ENCODE results near the gene SPSB1.

GRCh38 chr1:9402717-9403225, 110.1 kb downstream of the SPSB1 start:
- TF ChIP-seq CTCF (IDR thresholded peaks at IDR 0.05) (no peak), EP300 (IDR thresholded peaks at IDR 0.05) (no peak)
